ENCODE results near the gene DCHS1. TPM values are rescaled to one million over a fixed set of nuclear protein-coding genes. Genes with fewer than 3 reads are reported as not detected.

Gene DCHS1
- total and polyA plus RNA-seq, 2 of the 13 experiments (the other 11 are each of a cell fraction or from before 2014, with no cell fraction given) = under 0.01 to 0.03 TPM

DNA sequence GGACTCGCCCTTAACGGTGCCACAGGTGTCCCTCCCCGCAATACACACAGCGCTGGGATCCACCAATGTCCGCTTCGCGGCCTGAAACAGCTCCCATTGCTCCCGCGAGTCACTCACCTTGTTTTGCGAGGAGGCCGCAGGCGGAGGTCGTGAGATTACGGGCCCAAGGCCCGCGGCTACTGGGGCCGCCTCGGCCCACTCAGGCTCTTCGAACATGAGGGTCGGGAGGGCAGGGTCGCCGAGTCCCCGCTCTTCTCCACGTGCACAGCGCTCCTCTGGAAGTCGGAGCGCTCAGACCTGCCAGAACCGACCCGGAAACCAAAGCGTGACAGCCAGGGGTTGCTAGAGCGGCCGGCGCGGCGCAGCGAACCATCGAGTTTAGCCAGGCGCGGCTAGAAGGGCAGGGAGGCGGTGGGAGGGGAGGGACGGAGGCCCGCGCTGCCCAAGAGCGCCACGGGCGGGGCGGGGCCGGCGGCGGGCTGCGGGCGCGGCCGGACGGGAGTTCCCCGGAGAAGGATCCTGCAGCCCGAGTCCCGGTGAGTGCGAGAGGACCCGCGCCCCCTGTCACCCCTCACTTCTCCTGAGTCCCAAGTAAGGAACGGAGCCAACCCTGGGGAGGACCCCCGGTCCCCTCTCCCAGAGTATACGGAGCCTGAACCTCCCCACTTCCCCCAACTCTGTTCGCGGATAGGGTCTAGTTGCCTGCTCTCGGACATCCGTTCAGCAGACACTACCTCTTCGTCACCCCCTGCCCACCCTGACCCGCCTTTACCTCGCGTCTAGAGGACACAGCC is 52.1 kb downstream of the DCHS1 start, which contains the start of the genes ILK and RRP8 (continued):
- TF ChIP-seq ZSCAN31 (CRISPR knock-in tag; IDR thresholded peaks at IDR 0.05; ENCODE audit: low read depth) = peak; percentile 84
- TF ChIP-seq DMAP1 (CRISPR knock-in tag; IDR thresholded peaks at IDR 0.05) = peak; percentile 92
- TF ChIP-seq RXRA (CRISPR knock-in tag; IDR thresholded peaks at IDR 0.05) = peak; percentile 70
- TF ChIP-seq, protein P1, sequence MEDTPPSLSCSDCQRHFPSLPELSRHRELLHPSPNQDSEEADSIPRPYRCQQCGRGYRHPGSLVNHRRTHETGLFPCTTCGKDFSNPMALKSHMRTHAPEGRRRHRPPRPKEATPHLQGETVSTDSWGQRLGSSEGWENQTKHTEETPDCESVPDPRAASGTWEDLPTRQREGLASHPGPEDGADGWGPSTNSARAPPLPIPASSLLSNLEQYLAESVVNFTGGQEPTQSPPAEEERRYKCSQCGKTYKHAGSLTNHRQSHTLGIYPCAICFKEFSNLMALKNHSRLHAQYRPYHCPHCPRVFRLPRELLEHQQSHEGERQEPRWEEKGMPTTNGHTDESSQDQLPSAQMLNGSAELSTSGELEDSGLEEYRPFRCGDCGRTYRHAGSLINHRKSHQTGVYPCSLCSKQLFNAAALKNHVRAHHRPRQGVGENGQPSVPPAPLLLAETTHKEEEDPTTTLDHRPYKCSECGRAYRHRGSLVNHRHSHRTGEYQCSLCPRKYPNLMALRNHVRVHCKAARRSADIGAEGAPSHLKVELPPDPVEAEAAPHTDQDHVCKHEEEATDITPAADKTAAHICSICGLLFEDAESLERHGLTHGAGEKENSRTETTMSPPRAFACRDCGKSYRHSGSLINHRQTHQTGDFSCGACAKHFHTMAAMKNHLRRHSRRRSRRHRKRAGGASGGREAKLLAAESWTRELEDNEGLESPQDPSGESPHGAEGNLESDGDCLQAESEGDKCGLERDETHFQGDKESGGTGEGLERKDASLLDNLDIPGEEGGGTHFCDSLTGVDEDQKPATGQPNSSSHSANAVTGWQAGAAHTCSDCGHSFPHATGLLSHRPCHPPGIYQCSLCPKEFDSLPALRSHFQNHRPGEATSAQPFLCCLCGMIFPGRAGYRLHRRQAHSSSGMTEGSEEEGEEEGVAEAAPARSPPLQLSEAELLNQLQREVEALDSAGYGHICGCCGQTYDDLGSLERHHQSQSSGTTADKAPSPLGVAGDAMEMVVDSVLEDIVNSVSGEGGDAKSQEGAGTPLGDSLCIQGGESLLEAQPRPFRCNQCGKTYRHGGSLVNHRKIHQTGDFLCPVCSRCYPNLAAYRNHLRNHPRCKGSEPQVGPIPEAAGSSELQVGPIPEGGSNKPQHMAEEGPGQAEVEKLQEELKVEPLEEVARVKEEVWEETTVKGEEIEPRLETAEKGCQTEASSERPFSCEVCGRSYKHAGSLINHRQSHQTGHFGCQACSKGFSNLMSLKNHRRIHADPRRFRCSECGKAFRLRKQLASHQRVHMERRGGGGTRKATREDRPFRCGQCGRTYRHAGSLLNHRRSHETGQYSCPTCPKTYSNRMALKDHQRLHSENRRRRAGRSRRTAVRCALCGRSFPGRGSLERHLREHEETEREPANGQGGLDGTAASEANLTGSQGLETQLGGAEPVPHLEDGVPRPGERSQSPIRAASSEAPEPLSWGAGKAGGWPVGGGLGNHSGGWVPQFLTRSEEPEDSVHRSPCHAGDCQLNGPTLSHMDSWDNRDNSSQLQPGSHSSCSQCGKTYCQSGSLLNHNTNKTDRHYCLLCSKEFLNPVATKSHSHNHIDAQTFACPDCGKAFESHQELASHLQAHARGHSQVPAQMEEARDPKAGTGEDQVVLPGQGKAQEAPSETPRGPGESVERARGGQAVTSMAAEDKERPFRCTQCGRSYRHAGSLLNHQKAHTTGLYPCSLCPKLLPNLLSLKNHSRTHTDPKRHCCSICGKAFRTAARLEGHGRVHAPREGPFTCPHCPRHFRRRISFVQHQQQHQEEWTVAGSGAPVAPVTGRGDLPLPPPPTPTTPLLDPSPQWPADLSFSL (CRISPR knock-in tag; IDR thresholded peaks at IDR 0.05) = no peak
- TF ChIP-seq ZNF704 (CRISPR knock-in tag; IDR thresholded peaks at IDR 0.05; ENCODE audit: borderline replicate concordance) = peak; percentile 62; the same call in 1 of the 2 replicates
- peak; percentile 94 for TF ChIP-seq ZNF772 (CRISPR knock-in tag; IDR thresholded peaks at IDR 0.05)
- peak; percentile 77 for TF ChIP-seq HNRNPK (IDR thresholded peaks at IDR 0.05; ENCODE audit: low read depth, low read length, poor library complexity, severe bottlenecking)
- peak; percentile 92 for TF ChIP-seq SALL2 (CRISPR knock-in tag; IDR thresholded peaks at IDR 0.05)
- peak; percentile 38; the same call in 1 of the 2 replicates for TF ChIP-seq MEIS1 (CRISPR knock-in tag; IDR thresholded peaks at IDR 0.05; ENCODE audit: borderline replicate concordance)
- TF ChIP-seq ZNF547 (CRISPR knock-in tag; IDR thresholded peaks at IDR 0.05) = peak; percentile 97
- peak; percentile 77; the same call in 1 of the 2 replicates for TF ChIP-seq SMAD9 (CRISPR knock-in tag; IDR thresholded peaks at IDR 0.05)
- TF ChIP-seq, protein P2, sequence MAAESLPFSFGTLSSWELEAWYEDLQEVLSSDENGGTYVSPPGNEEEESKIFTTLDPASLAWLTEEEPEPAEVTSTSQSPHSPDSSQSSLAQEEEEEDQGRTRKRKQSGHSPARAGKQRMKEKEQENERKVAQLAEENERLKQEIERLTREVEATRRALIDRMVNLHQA (CRISPR knock-in tag; IDR thresholded peaks at IDR 0.05) = no peak
- TF ChIP-seq KLF11 (CRISPR knock-in tag; IDR thresholded peaks at IDR 0.05) = peak; percentile 36; the same call in 1 of the 2 replicates
- TF ChIP-seq ZNF510 (CRISPR knock-in tag; IDR thresholded peaks at IDR 0.05; ENCODE audit: low read depth) = no peak
- TF ChIP-seq, protein P3, sequence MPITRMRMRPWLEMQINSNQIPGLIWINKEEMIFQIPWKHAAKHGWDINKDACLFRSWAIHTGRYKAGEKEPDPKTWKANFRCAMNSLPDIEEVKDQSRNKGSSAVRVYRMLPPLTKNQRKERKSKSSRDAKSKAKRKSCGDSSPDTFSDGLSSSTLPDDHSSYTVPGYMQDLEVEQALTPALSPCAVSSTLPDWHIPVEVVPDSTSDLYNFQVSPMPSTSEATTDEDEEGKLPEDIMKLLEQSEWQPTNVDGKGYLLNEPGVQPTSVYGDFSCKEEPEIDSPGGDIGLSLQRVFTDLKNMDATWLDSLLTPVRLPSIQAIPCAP (CRISPR knock-in tag; IDR thresholded peaks at IDR 0.05; ENCODE audit: low read depth) = no peak
- no peak for TF ChIP-seq MAF1 (CRISPR knock-in tag; IDR thresholded peaks at IDR 0.05; ENCODE audit: borderline replicate concordance)
- peak; percentile 73; the same call in 1 of the 2 replicates for TF ChIP-seq ZSCAN30 (CRISPR knock-in tag; IDR thresholded peaks at IDR 0.05)
- TF ChIP-seq, protein P4, sequence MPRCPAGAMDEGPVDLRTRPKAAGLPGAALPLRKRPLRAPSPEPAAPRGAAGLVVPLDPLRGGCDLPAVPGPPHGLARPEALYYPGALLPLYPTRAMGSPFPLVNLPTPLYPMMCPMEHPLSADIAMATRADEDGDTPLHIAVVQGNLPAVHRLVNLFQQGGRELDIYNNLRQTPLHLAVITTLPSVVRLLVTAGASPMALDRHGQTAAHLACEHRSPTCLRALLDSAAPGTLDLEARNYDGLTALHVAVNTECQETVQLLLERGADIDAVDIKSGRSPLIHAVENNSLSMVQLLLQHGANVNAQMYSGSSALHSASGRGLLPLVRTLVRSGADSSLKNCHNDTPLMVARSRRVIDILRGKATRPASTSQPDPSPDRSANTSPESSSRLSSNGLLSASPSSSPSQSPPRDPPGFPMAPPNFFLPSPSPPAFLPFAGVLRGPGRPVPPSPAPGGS (CRISPR knock-in tag; IDR thresholded peaks at IDR 0.05) = peak; percentile 65; the same call in 1 of the 2 replicates
- no peak; the same call in 1 of the 2 replicates for TF ChIP-seq ZNF567 (CRISPR knock-in tag; IDR thresholded peaks at IDR 0.05; ENCODE audit: borderline replicate concordance)
